SIG-M5 treated with dmso at 0.1 percent for 504 hours (cell line): ENCODE measurements around the gene CDC42EP5.
"Not testable (repeated sequence)": the region's sequence is repeated elsewhere in the genome, so short reads cannot be mapped to it uniquely, and the experiment has no call there.

Experiments
- DNase-seq: peaks from one replicate; lab custom pipeline; 2025; ENCODE audit not compliant: unreplicated experiment; lab: John Stamatoyannopoulos, UW

Gene CDC42EP5

DNA sequence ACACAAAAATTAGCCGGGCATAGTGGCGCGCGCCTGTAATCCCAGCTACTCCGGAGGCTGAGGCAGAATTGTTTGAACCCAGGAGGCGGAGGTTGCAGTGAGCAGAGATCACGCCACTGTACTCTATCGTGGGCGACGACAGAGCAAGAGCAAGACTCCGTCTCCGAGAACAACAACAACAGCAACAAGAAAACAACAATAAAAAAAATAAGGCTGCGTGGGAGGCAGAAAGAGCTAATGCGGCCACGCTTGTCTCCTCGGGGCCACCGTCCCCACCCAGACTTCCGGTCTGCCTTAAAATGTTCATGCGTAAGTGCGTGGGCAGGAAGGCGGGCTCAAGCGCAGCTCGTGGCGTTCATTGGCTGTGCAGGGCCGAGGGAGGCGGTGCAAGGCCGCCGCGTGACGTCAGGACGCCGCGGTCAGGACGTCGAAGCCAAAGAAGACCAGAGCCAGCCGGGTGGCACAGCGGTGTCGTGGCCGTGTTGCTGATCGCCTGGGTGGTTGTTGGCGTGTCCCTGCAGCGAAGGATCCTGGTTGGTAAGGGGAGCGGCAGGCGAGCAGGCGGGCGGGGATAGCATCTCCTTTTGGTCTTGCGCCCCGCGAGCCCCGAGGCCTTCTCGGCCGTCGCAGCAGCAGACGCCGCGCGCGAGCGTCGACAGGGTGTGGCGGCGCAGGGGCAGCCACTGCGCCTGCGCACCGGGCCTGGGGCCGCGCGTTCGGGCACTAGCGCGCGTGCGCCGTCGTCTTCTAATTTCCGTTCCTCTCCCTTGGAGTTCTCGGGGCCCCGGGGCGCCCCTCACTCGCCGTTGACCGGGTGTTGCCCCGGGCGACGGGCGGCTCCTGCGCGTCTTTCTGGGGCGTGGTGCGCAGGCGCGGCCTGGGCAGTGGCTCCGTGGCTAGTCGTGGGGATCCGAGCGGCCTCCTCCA, 24.1 kb downstream of the CDC42EP5 start, which contains the start of gene LENG8:
TSS of gene LENG8 (plus strand) at position 426 of the 927 bp plus-strand sequence. CDS start 2,146 bp downstream, outside the sequence.
- DNase-seq = peak; percentile 96

DNA sequence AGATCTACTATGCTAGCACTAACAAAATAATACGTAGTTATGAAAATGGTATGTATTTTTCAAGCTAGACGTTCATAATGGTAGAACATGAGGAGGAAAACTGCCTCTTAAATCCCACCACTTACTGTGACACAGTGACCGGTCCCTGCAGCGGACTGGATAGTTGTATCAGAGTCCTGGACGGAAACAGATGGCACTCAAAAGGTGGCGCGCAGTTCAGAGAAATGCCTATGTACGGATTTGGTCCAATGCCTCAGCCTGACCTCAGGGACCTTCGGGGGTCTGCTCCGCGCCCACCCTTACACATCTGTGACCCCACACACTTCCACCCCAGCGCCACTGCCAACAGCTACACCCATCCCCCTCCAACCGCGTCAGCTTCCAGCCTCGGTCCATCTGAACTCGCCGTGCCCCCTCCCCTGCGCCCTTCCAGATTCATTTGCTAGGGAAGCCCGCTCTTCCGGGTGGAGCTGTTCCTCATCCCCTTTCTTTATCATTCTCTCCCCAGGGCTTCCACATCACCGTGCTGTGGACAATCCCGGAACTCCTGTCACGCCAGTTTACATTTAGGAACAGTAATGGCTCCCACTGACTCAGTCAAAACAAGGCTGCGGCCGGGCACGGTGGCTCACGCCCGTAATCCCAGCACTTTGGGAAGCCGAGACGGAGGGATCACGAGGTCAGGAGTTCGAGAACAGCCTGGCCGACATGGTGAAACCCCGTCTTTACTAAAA, 24.9 kb downstream of the CDC42EP5 start:
- peak; percentile 34 for DNase-seq

DNA sequence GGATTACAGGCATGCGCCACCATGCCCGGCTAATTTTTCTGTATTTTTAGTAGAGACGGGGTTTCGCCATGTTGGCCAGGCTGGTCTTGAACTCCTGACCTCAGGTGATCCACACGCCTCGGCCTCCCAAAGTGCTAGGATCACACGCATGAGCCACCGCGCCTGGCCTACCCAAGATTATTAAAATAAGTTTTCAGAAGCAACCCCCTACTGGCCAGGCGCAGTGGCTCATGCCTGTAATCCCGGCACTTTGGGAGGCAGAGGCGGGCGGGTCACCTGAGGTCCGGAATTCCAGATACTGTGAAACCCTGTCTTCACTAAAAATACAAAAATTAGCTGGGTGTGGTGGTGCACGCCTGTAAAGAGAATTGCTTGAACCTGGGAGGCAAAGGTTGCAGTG, 26.7 kb downstream of the CDC42EP5 start:
- DNase-seq = not testable (repeated sequence)

DNA sequence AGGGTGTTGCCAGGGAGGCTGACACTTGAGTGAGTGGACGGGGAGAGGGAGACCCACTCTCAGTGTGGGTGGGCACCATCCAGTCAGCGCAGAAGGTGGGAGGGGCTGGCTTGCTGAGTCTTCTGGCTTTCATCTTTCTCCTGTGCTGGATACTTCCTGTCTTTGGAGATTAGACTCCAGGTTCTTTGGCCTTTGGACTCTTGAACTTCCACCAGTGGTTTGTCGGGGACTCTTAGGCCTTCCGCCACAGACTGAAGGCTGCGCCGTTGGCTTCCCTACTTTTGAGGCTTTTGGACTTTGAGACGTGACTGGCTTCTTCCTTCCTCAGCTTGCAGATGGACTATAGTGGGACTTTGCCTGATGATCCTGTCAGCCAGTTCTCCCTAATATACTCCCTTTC, 28.4 kb downstream of the CDC42EP5 start:
- no peak for DNase-seq

DNA sequence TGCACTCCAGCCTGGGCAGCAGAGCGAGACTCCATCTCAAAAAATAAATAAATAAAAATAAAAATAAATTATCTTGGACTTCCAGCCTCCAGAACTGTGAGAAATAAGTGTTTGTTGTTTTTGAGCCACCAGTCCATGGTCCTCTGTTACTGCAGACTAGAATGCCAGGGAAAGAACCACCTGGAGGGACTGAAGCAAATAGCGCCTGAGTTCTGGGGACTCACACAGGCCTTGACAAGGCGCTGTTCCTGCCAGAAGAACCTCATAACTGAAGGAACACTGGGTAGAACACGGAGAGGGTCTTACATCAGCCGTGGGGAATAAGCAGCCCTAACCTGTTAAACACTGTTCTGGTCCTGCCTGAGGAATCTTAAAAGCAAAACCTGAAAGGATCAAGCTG, 32.5 kb downstream of the CDC42EP5 start:
- DNase-seq = no peak

DNA sequence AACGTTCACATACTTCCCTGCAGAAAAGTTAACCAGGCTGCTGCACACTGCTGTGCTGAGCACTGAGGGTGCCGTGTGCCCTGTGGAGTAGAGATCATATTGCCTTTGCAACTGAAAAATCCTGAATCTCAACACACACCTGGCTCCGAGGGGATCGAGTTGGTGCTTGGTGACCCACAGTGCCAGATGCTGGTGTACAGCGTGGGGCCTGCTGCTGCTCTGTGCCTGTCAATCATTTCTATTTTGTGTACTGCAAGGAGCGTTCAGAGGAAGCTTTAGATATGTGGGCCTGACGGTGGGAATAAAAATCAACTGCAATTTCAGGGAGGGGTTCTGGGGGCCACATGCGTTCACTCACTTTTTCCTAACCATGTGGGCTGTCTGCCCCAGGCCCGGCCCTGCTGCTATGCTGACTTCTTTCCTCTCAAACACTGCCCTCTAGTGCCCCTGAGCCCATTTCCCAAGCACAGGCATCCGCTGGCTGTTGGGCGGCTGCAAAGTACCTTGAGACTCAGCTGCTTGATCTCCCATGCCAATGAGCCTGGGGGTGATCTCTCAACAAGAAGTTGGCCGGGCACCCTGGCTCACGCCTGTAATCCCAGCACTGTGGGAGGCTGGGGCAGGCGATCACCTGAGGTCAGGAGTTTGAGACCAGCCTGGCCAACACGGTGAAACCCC, 33.8 kb downstream of the CDC42EP5 start:
- peak; percentile 56 for DNase-seq

DNA sequence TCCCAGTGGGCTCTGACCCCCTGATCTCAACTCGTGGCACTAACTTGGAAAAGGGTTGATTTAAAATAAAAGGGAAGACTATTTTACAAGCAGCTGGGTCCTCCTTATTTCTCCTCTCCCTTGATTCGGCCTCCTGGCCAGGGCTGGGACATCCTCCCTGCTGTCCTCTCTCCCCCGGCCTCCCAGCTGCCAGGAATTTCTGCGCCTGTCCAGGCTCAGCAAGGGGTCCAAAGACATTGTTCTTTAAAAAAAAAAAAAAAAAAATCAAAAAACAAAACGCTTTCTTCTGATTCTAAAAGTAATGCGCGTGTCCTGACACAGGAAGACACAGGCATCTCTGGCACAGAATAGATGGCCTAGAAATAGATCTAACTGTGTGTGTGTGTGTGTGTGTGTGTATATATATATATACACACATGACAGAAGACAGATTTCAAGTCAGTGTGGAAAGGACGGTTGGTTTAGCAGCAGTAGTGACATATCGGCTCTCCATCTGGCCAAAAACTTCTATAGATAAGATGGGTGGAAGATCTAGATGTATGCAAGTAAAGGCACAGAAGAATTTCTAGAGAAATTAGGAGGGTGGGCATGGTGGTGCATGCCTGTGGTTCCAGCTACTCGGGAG, 36.4 kb downstream of the CDC42EP5 start:
- DNase-seq = no peak

DNA sequence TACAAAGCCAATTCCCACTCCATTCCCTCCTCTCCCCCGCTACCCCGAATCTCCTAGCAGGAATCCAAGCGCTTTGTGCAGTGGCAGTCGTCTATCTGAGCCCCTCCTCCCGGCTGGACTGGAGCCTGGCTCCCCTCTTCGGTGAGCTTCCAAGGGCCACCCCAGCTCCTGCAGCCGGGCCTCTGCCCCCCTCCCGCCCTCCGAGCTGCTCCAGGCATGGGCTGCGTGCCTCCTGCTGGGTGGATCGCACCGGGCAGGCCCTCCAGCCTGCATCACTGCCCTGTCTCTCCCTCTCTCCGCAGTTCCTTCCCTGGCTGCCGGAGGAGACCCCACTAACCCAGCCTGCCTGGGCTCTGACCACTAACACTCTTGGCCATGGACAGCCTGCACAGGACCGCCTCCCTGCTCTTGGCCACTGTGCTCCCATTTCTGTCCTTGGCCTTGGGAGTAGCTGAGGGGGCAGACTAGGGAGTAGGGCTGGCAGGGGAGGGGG, 37.0 kb downstream of the CDC42EP5 start:
- no peak for DNase-seq

DNA sequence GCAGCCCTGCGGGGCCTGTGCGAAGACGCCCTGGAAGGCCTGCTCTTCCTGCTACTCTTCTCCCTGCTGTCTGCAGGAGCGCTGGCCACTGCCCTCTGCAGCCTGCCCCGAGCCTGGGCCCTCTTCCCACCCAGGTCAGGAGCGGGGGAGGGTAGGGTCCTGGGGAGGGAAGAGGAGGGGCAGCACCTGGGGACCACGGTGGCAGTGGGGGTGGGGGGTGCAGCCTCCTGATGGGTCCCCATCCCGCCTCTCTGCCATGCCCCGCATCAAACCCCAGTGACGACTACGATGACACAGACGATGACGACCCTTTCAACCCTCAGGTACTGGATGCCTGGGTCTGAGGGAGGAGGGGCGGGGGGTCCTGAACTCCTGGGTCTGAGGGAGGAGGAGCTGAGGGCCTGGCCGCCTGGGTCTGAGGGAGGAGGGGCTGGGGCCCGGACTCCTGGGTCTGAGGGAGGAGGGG, 37.5 kb downstream of the CDC42EP5 start:
- DNase-seq = no peak

DNA sequence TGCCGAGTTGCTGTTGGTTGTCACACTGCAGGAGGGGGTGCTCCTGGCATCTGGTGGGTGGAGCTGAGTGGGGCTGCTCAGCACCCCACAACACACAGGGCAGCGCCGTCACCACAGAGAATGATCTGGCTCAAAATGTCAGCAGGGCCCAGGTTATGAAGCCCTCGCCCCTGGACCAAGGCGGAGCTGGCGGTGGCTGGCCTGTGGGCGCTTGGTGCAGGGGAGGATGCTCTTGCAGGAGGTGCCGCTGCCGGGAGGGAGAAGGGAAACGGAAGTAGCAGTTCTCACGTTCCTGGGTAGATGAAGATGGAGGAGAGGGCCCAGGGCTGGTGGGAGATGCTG, 38.3 kb downstream of the CDC42EP5 start:
- DNase-seq = no peak

DNA sequence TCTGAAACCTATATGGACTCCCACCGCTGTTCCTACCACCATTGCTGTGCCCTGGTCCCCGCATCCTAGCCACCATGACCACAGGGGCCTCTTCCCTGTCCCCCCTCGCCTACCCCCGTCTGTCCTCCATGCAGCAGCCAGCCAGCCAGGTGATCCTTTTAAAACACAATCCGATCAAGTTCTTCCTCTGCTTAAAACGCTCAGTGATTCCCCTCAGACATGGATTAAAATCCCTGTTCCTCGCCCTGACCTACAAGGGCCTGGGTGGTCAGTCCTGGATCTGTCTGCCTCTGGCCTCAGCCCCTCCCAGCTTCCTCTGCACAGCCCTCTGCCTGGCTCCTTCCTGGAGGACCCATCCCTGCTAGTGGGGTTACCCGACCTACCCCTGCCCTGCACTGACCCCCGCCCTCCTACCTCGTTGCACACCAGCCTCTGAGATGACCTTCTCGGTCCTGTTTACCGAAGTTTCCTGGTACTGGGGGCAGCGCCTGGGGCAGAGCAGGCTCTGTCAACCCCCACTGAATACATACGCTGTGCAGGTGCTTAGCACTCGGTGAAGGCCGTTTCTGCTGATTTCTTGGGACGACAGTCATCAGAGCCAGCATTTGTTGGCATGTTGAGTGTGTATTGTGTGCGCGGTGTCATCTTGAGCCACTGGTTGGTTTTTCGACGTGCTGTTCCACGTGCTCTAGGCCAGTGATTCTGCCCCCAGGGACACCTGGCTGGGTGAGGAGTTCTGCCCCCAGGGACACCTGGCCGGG, 38.8 kb downstream of the CDC42EP5 start:
- no peak for DNase-seq

DNA sequence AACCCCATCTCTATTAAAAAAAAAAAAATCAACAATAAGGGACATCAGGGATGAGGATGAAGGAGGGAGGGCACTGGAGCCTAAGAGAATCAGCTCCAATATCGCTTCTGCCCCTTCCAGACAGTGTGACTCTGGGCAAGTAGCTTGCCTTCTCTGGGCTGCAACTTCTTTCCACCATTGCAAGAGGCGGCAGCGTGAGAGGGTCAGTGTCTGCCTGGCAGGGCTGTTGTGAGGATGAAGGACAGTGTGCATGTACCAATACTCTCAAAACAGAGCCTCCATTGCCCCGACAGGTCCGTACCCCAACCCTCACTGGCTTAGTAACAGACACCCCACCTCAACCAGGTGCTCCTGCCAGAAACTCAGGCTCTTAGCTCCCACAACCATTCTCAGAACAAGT, 39.4 kb downstream of the CDC42EP5 start:
- DNase-seq = no peak

DNA sequence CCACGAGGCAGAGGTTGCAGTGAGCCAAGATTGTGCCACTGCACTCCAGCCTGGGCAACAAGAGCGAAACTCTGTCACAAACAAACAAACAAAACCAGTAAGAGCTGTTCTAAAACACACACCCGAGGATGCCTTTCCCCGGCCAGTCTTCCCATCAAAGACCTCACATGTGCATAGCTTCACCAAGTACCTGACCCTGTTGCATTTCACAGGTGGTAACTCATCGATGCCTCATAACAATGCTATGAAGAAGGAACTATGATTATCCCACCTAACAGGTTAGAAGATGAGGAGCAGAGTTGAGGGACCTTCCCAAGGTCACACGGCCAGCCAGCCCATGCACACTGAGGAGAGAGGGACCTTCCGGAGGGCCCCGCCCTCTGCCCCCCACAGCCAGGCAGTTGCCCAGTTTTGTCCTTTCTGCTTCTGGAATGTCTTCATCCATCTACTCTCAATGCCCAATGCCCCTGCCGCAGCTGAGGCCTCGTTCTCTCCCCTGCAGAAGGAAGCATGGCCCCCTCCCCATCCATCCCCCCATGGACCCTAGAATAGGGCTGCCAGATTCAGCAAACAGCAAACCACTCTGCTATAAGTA, 40.9 kb downstream of the CDC42EP5 start:
- DNase-seq = peak; percentile 43

DNA sequence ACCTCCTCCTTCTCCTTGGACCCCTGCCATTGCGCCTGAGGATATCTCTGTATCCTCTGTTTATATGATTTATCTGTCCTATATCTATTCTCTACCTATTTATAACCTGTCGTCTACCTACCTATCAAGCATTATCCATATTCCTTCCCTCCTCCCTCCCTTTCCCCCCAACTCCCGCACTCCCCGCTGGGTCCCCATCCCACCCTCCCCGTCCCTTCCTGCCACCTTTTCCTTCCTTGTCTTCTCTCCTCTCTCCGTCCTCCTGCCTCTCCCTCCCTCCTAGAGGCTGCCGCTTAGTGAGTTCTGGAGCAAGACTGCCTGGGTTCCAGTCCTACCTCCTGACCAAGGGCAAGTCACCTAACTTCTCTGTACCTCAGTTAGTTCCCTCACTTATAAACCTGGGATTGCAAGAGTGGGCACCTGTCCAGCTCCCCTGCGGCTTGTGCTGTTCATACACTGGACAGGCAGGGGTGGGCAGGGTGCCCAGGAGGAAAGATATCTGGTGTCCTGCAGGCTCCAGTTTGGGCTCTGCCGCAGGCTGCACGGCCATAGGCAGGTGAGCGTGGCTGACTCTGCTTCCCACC, 41.7 kb downstream of the CDC42EP5 start:
- no peak for DNase-seq

DNA sequence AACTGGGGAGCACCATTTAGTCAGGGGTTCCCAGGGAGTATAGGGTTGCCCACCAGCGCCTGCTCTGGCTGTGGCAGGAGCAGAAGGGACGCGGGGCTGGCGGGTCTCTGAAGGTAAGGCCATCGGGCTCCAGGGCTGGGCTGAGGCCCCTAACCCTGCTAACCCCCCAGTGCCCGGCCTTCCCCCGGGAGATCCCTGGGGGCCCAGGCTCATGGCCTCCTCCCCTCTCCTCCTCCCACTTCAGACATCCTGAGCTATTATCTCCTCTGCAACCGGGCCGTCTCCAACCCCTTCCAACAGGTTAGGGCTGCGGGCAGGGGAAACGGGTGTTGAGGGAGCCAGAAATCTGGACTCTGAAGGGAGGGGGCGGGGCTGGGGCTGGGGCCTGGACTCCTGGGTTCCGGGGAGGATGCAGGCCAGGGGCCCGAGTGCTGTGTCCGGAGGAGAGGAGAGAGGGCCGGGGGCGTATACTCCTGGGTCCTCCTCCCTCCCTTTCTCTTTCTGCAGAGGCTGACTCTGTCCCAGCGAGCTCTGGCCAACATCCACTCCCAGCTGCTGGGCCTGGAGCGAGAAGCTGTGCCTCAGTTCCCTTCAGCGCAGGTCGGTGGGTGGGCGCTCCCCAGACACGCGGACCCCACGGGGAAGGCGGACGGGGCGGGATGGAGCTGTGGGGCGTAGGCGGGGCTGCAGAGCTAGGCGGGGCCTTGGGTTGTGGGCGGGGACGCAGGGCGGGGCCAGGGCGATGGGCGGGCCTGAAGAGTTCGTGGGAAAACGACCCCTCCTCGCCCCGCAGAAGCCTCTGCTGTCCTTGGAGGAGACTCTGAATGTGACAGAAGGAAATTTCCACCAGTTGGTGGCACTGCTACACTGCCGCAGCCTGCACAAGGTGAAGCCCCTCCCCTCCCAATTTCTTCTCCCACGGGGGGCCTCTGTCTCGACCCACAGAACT, 42.5 kb downstream of the CDC42EP5 start:
- DNase-seq = peak; percentile 32

DNA sequence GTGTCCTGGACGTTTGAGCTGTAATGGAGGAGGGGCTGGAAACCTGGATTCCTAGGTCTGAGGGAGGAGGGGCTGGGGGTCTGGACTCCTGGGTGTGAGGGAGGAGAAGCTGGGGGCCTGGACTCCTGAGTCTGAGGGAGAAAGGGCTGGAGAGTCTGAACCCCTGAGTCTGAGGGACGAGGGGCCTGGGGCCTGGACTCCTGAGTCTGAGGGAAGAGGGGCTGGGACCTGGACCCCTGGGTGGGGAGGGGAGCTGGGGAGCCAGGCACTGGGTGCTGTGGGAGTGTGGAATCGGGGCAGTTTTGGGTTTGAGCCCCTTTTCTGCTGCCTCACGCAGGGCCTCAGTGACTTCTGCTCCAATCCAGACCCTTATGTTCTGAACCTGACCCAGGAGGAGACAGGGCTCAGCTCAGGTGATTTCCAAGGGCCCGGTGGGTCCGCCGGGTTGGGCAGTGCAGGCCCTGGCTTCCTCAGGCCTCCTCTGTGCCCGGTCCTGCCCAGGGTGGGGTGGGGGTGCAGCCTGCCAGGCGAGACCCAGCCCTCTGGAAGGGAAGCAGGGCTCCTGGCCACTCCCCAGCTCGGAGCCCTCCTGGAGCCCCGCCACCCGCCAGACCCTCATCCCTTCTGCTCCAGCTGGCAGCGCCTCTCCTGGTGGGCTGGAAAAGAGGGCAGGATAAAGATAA, 43.4 kb downstream of the CDC42EP5 start:
- DNase-seq = no peak

DNA sequence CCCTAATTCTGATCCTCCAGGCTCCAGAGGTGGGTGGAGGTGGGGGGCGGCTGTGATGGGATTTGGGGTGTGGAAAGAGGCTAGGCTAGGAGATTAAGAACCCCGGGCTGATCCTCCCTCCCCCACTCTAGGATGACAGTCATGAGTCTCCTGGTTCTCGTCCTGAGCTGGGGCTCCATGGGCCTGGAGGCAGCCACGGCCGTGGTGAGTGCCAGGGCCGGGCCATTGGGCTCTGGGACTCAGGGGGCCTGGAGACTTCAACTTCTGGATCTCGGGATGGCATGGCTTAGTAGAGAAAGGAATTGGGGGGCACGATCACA, 44.0 kb downstream of the CDC42EP5 start:
- DNase-seq = no peak
